Breast epithelium (tissue), 4 donors: ENCODE measurements around the gene CISH. TPM values are rescaled to one million over a fixed set of nuclear protein-coding genes. Genes with fewer than 3 reads are reported as not detected.

Source experiments
- DNase-seq, 2 donors: peaks; one replicate each; pipeline ENCODE4 v3.0.0-alpha.2; 2019; ENCODE audit warnings: low spot score in 2 of 2
- H3K27ac ChIP-seq, 2 donors: fragments of 200-600 bp; sonication (generic) in 1 of 2; one replicate each; pipeline ENCODE4 v1.5.1; 2016 to 2019; ENCODE audit warnings: mild to moderate bottlenecking in 1 of 2
- H3K27me3 ChIP-seq, 2 donors: fragments of 200-600 bp; sonication (generic) in 1 of 2; one replicate each; pipeline versions ENCODE4 v1.5.1 to v1.6.0; 2017 to 2019; ENCODE audit warnings: control low read depth in 1 of 2, mild to moderate bottlenecking in 1 of 2
- H3K36me3 ChIP-seq: fragments of 200-600 bp; one replicate; pipeline ENCODE4 v1.5.1; 2019
- H3K4me1 ChIP-seq, 2 donors: fragments of 200-600 bp; sonication (generic); one replicate each; pipeline ENCODE4 v1.5.1; 2016 to 2019; ENCODE audit warnings: control low read depth in 1 of 2
- H3K4me3 ChIP-seq, 3 donors: fragments of 200-600 bp; sonication (generic); 1 replicate in 2 of 3; 2 replicates in 1 of 3; pipeline ENCODE4 v1.5.1; 2016 to 2019; ENCODE audit warnings: mild to moderate bottlenecking in 3 of 3, moderate library complexity in 2 of 3
- H3K9me3 ChIP-seq, 2 donors: fragments of 200-600 bp; sonication (generic) in 1 of 2; one replicate each; pipeline ENCODE4 v1.5.1; 2016 to 2019; ENCODE audit warnings: control low read depth in 1 of 2
- POLR2A ChIP-seq: fragments of 450-650 bp; IDR thresholded peaks from one replicate; pipeline ENCODE4 v1.6.1; 2016; ENCODE audit warnings: antibody characterized with exemption, mild to moderate bottlenecking, moderate library complexity
- POLR2AphosphoS5 ChIP-seq, 3 donors: sonication (generic); formaldehyde crosslinking; IDR thresholded peaks; one replicate each; pipeline ENCODE4 v1.6.1; 2017; ENCODE audit warnings: antibody characterized with exemption in 3 of 3
- intact Hi-C: fragments of 100-400 bp; cut with DNase I; formaldehyde crosslinking; loops from one replicate; pipeline ENCODE4 v1.15.1; 2023; ENCODE audit warnings: low total_unique reads
- total RNA-seq, 3 donors: library from RNA; depleted of rRNA; stranded (reverse); fragments of >200 nt; gene quantifications; one replicate each; pipeline ENCODE4 v1.1.0, GENCODE V29; 2016
- TF ChIP-seq, protein P1 (sequence below), 3 donors: fragments of 450-650 bp; IDR thresholded peaks; one replicate each; pipeline ENCODE4 v1.5.1; 2016 to 2017; ENCODE audit warnings: antibody characterized with exemption in 3 of 3, mild to moderate bottlenecking in 3 of 3, moderate library complexity in 3 of 3

The CISH gene
- total RNA-seq, 3 donors from 2014 or later, result 5.4 to 29.6 (median 17.4) TPM

DNA sequence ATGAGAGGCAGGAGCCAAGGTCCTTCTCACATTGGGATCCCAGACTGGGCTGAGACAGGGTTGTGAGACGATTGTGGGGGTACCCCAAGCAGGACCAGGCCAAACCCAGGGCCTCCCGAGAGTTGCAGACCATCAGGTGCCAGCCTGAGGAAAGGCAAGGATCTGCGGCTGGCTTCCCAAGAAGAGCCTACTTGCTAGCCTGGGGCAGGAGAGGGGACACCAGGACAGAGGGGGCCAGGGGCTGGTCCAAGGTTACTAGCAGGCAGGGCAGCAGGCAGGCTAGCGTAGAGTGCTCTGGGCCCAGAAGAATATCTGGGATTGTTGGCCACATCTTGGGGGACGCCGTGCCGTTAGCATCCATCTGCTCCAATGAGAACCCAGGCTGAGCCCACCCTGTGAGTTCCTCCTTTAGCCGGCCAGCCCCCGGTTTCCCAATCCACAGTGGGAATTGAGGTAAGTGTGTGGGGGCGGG is 546 bp downstream of the CISH start:
- no peaks in the 10 kb centered on the region for H3K9me3 ChIP-seq
- peak overlapping the region; percentile 91 to 98 for H3K27ac ChIP-seq
- peaks cover 20 to 41% of the 10 kb centered on the region in 2 donors for H3K4me1 ChIP-seq
- peak overlapping the region; percentile 61 to 95 (median 76) for H3K4me3 ChIP-seq
- DNase-seq, result no peak
- TF ChIP-seq, protein P1, sequence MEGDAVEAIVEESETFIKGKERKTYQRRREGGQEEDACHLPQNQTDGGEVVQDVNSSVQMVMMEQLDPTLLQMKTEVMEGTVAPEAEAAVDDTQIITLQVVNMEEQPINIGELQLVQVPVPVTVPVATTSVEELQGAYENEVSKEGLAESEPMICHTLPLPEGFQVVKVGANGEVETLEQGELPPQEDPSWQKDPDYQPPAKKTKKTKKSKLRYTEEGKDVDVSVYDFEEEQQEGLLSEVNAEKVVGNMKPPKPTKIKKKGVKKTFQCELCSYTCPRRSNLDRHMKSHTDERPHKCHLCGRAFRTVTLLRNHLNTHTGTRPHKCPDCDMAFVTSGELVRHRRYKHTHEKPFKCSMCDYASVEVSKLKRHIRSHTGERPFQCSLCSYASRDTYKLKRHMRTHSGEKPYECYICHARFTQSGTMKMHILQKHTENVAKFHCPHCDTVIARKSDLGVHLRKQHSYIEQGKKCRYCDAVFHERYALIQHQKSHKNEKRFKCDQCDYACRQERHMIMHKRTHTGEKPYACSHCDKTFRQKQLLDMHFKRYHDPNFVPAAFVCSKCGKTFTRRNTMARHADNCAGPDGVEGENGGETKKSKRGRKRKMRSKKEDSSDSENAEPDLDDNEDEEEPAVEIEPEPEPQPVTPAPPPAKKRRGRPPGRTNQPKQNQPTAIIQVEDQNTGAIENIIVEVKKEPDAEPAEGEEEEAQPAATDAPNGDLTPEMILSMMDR (IDR thresholded peaks at IDR 0.05), result no peak
- TF ChIP-seq POLR2AphosphoS5 (IDR thresholded peaks at IDR 0.05), result no peak
- H3K36me3 ChIP-seq, result no peaks in the 10 kb centered on the region
- H3K27me3 ChIP-seq, result no peaks in the 10 kb centered on the region
- intact Hi-C loops, result loop anchor here (2.0 to 5.0 kb wide), 2 partner anchors 38 to 776 kb away; partner anchors contain the start of gene MANF

DNA sequence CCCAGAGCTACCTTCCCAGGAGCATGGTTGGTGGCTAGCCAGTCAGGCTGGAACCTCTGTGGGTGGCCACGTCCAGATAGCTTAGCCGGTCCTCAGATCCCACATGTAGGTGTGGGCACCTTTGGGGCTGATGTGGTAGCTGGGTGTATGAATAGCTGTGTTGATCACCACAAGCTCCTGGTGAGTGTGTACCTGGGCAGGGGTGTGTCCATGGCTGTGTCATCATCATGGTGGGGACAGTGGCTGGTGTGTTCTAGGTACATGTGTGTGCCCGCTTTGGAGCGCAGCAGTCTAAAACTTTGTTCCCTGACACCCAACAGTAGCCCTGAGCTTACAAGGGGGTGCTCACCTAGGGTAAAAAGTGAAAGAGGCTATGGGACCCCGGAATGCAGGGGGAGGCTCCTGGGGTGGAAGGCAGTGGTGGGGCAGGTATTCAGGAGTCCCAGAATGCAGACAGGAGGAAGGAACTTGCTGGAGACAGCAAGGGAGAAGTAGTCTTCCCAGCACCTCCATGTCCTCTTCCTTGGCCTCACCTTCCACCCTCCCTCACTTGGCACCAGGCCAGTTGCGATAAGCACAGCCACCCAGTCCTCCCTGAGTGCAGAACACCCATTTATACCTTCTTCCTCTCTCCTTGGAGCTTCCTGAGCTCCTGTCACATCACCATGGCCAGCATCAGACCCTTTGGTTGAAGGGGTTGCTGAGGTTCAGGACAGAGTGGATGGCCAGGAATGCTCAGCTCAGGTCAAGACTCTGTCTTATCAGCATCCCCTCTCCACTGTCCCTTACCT is 1.2 kb downstream of the CISH start:
- H3K9me3 ChIP-seq, result no peaks in the 10 kb centered on the region
- H3K4me1 ChIP-seq, result peaks cover 20 to 48% of the 10 kb centered on the region in 2 donors
- H3K27me3 ChIP-seq, result no peaks in the 10 kb centered on the region
- H3K4me3 ChIP-seq, result peak overlapping the region; percentile 61 to 95 (median 76)
- DNase-seq, result no peak
- peak overlapping the region; percentile 91 to 98 for H3K27ac ChIP-seq
- intact Hi-C loops, result loop anchor here (2.0 to 5.0 kb wide), 2 partner anchors 38 to 777 kb away; partner anchors contain the start of gene MANF
- TF ChIP-seq, protein P1 (IDR thresholded peaks at IDR 0.05), result no peak
- no peak for TF ChIP-seq POLR2AphosphoS5 (IDR thresholded peaks at IDR 0.05)
- TF ChIP-seq POLR2A, result no peak
- no peaks in the 10 kb centered on the region for H3K36me3 ChIP-seq

DNA sequence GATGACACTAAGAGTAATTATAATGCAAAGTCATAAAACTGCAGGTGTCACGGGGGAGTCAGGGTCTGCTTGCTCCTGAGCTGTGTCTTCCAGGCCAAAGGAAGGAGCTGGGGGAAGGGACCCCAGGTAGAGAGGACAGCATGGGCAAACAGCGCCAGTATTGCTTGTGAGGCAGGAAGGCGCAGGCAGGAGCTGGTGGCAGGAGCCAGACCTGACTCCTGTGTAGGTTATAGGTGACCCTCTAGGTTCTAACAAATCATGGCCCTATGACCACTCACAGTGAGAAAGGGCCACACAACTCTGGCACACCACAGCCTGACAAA is 1.9 kb downstream of the CISH start:
- TF ChIP-seq, protein P1 (IDR thresholded peaks at IDR 0.05), result no peak
- no peak for TF ChIP-seq POLR2A
- no peak for TF ChIP-seq POLR2AphosphoS5 (IDR thresholded peaks at IDR 0.05)
- peaks cover 20 to 54% of the 10 kb centered on the region in 2 donors for H3K4me1 ChIP-seq
- no peaks in the 10 kb centered on the region for H3K27me3 ChIP-seq
- no peak for DNase-seq
- H3K27ac ChIP-seq, result peak overlapping the region; percentile 91 to 98
- H3K36me3 ChIP-seq, result no peaks in the 10 kb centered on the region
- intact Hi-C loops, result loop anchor here (2.0 to 5.0 kb wide), 2 partner anchors 37 to 778 kb away; partner anchors contain the start of gene MANF
- H3K9me3 ChIP-seq, result no peaks in the 10 kb centered on the region
- peak overlapping the region; percentile 61 to 95 (median 76) for H3K4me3 ChIP-seq

DNA sequence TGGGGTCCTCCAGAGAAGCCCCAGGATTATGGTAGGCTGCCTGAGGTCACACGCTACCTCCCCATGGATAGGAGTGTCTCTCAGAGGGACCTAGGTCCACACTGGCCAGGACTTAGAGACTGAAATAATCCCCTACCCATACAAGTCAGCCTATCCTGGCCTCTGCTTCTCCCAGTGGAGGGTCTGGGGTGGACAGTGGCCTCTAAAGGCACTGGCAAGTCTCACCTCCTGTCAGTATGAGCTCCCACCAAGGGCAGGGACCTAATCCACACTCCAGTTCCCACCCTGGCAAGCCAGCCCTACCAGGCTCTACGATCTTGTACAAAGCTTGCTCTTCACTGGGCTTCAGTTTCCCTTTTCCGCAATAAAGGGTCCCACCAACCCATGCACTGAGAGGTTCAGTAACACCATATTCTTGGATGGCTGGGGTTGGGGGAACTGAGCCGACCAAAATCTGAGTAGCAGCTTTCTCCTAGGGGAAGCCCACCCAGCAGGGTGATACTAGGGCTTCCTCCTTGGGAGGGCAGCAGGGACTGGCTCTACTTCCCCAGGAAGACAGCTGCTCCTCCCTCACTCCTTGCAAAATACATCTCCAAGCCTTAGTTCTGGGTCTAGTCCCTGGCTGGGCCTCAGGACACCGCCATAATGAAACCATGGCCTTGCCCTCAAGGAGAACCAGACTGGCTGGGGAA is 2.4 kb downstream of the CISH start:
- DNase-seq, result no peak
- H3K4me1 ChIP-seq, result peaks cover 20 to 59% of the 10 kb centered on the region in 2 donors
- peak overlapping the region; percentile 61 to 95 (median 76) for H3K4me3 ChIP-seq
- no peaks in the 10 kb centered on the region for H3K9me3 ChIP-seq
- H3K27me3 ChIP-seq, result no peaks in the 10 kb centered on the region
- no peaks in the 10 kb centered on the region for H3K36me3 ChIP-seq
- no peak for TF ChIP-seq POLR2AphosphoS5 (IDR thresholded peaks at IDR 0.05)
- no peak for TF ChIP-seq POLR2A
- TF ChIP-seq, protein P1 (IDR thresholded peaks at IDR 0.05), result no peak
- peak overlapping the region; percentile 98 to 99 for H3K27ac ChIP-seq
- intact Hi-C loops, result no loop called here

DNA sequence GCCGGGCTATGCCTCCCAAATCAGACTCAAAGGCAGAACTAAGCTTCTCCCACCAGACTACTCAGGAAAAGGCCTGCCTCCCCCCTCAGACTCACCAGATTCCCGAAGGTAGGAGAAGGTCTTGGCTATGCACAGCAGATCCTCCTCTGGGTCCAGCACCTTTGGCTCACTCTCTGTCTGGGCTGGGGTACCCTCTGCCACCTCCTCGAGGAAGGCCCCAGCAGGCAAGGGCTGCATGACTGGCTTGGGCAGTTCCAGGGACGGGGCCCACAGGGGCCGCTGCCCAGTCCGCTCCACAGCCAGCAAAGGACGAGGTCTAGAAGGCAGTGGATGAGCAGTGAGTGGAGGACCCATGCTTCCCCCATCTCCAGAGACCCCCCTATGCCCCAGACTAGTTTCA is 3.3 kb downstream of the CISH start:
- H3K4me1 ChIP-seq, result peaks cover 21 to 69% of the 10 kb centered on the region in 2 donors
- peak overlapping the region; percentile 98 to 99 for H3K27ac ChIP-seq

More for the DNA sequence above, 3.3 kb downstream of the CISH start:
- peak overlapping the region in 1 of 3 donors; percentile 95 for H3K4me3 ChIP-seq
- H3K36me3 ChIP-seq, result no peaks in the 10 kb centered on the region
- H3K9me3 ChIP-seq, result no peaks in the 10 kb centered on the region
- TF ChIP-seq POLR2A, result no peak
- TF ChIP-seq, protein P1 (IDR thresholded peaks at IDR 0.05), result no peak
- no peak for TF ChIP-seq POLR2AphosphoS5 (IDR thresholded peaks at IDR 0.05)
- intact Hi-C loops, result no loop called here
- no peaks in the 10 kb centered on the region for H3K27me3 ChIP-seq
- DNase-seq, result no peak
